Esophagus muscularis mucosa (tissue), 4 donors: ENCODE results near the gene CDC42BPA. TPM values are rescaled to one million over a fixed set of nuclear protein-coding genes. Genes with fewer than 3 reads are reported as not detected.

Experiments used
- DNase-seq: peaks from one replicate; pipeline ENCODE4 v3.0.0-alpha.2; 2017; ENCODE audit errors: extremely low spot score
- H3K27ac ChIP-seq, 4 donors: fragments of 200-600 bp; sonication (generic); replicated peaks in 1 of 4; 1 replicate in 3 of 4; 2 replicates in 1 of 4; pipeline ENCODE4 v1.5.1; 2016 to 2019; ENCODE audit warnings: mild to moderate bottlenecking in 1 of 4
- H3K27me3 ChIP-seq, 4 donors: fragments of 200-600 bp; sonication (generic); one replicate each; pipeline versions ENCODE4 v1.5.1 to v1.6.0; 2016 to 2019
- H3K36me3 ChIP-seq, 4 donors: fragments of 200-600 bp; sonication (generic); one replicate each; pipeline ENCODE4 v1.5.1; 2016 to 2019
- H3K4me1 ChIP-seq, 4 donors: fragments of 200-600 bp; sonication (generic); one replicate each; pipeline ENCODE4 v1.5.1; 2016 to 2019
- H3K4me3 ChIP-seq, 4 donors: fragments of 200-600 bp; sonication (generic); 1 replicate in 2 of 4; 2 replicates in 2 of 4; pipeline ENCODE4 v1.5.1; 2016 to 2019; ENCODE audit warnings: mild to moderate bottlenecking in 4 of 4, moderate library complexity in 1 of 4
- H3K9me3 ChIP-seq, 4 donors: fragments of 200-600 bp; sonication (generic); 1 replicate in 3 of 4; 2 replicates in 1 of 4; pipeline ENCODE4 v1.5.1; 2016 to 2019
- EP300 ChIP-seq: sonication (generic); formaldehyde crosslinking; IDR thresholded peaks from one replicate; pipeline ENCODE4 v1.6.1; 2017; ENCODE audit warnings: antibody characterized with exemption
- POLR2A ChIP-seq: fragments of 450-650 bp; IDR thresholded peaks from one replicate; pipeline ENCODE4 v1.6.1; 2017; ENCODE audit warnings: antibody characterized with exemption, moderate library complexity, mild to moderate bottlenecking, low read depth
- POLR2AphosphoS5 ChIP-seq, 2 donors: sonication (generic); formaldehyde crosslinking; IDR thresholded peaks; one replicate each; pipeline ENCODE4 v1.6.1; 2017; ENCODE audit warnings: antibody characterized with exemption in 2 of 2
- WGBS: methylation state at CpG from one replicate; pipeline ENCODE4 v1.1.5; 2018; 5-methylcytosine and 5-hydroxymethylcytosine counted together
- intact Hi-C: fragments of 100-400 bp; cut with DNase I; formaldehyde crosslinking; loops from one replicate; pipeline ENCODE4 v1.15.1; 2023
- total RNA-seq, 4 donors: library from RNA; depleted of rRNA; stranded (reverse); fragments of >200 nt; gene quantifications; one replicate each; pipeline versions ENCODE4 v1.1.0 to v1.2.1, GENCODE V29; 2016
- TF ChIP-seq, protein P1 (sequence below), 3 experiments: fragments of 200-600 bp in 2 of 3; fragments of 450-650 bp in 1 of 3; sonication (generic) in 2 of 3; IDR thresholded peaks; one replicate each; pipeline ENCODE4 v1.5.1; 2017 to 2019; ENCODE audit warnings: antibody characterized with exemption in 3 of 3, mild to moderate bottlenecking in 2 of 3, moderate library complexity in 1 of 3

The CDC42BPA gene
- total RNA-seq, 4 donors from 2014 or later = 59.5 to 72.2 (median 69.7) TPM

DNA sequence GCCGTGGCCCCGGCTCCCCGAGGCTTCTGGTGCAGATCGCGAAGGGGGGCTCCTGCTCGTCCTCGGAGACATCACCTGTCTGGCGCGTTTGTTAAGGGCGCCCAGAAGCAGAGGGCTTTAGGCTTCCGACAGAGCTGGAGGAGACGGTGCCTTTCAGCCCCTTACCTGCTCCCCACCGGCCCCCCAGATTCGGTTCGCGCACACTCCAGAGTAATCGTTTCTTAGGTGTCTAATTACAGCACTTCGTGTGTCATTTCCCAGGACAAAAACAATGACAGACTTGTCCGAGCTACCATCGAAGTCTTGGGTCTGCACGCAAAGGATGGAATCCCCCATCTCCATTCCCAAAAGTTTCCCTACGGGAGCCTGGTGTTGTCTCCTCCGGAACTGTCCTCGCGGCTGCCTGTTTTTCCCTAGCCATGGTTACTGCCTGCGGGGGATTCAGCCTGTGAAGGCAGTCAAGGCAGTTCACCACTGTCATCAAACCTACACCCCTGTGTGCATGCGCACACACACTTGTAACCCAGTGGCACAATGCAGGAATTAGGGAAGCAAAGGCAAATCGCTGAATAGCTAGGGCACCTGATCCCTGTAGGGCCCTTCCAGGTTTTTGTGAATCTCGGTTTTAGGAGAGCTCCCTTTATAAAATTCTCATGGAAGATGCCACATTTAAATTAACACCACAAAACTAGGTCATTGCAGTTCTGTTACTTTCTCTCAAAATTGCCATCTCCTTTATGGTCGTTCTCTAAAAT, 738 bp upstream of the CDC42BPA start:
- no peaks in the 10 kb centered on the region for H3K36me3 ChIP-seq
- intact Hi-C loops = loop anchor here (10.0 kb wide), 1 partner anchor 116 kb away; no protein-coding TSS in a partner anchor
- DNase-seq = no peak
- peaks cover 5 to 10% (median 8%) of the 10 kb centered on the region in 4 donors for H3K4me1 ChIP-seq
- TF ChIP-seq, protein P1, sequence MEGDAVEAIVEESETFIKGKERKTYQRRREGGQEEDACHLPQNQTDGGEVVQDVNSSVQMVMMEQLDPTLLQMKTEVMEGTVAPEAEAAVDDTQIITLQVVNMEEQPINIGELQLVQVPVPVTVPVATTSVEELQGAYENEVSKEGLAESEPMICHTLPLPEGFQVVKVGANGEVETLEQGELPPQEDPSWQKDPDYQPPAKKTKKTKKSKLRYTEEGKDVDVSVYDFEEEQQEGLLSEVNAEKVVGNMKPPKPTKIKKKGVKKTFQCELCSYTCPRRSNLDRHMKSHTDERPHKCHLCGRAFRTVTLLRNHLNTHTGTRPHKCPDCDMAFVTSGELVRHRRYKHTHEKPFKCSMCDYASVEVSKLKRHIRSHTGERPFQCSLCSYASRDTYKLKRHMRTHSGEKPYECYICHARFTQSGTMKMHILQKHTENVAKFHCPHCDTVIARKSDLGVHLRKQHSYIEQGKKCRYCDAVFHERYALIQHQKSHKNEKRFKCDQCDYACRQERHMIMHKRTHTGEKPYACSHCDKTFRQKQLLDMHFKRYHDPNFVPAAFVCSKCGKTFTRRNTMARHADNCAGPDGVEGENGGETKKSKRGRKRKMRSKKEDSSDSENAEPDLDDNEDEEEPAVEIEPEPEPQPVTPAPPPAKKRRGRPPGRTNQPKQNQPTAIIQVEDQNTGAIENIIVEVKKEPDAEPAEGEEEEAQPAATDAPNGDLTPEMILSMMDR (IDR thresholded peaks at IDR 0.05) = no peak
- TF ChIP-seq POLR2AphosphoS5 (IDR thresholded peaks at IDR 0.05) = peak; percentile 44 to 45
- TF ChIP-seq EP300 = no peak
- TF ChIP-seq POLR2A = no peak
- H3K9me3 ChIP-seq = no peaks in the 10 kb centered on the region
- H3K27ac ChIP-seq = peak overlapping the region; percentile 87 to 98 (median 96)
- H3K4me3 ChIP-seq = peak overlapping the region; percentile 87 to 97 (median 92)
- 14% methylated on average over 16 of the region's 30 CpGs for WGBS
- H3K27me3 ChIP-seq = no peaks in the 10 kb centered on the region

DNA sequence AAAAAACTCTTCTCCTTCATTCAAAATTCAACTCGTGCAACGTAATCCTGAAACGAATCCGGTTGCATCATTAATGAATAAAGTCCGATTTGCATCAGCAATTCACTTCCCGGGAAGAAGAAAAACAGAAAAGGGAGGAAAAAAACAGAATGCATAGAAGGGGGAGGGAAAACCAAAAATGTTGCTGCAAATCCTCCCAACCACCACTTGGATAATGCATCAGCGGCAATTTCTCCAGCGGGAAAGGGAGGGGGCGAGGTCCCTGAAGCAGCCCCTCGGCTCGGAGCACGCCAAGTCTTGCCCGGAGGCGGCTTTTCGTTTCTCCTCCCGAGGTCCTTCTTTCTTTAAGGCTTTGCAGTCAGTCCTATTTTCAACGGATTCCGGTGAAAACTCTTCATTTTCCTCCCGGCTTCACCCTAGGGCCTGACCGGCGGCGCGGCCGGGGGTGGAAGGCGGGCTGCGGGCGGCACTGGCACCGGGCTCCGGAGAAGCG, 723 bp downstream of the CDC42BPA start:
- peak overlapping the region; percentile 87 to 97 (median 92) for H3K4me3 ChIP-seq
- H3K27me3 ChIP-seq = no peaks in the 10 kb centered on the region
- intact Hi-C loops = loop anchor here (10.0 kb wide), 1 partner anchor 117 kb away; no protein-coding TSS in a partner anchor
- DNase-seq = no peak
- TF ChIP-seq POLR2AphosphoS5 (IDR thresholded peaks at IDR 0.05) (peak in 1 of 2 donors; percentile 36), POLR2A (no peak)
- TF ChIP-seq, protein P1 (IDR thresholded peaks at IDR 0.05) = peak in 1 of 3 experiments; percentile 36
- peaks cover 5 to 23% (median 17%) of the 10 kb centered on the region in 4 donors for H3K4me1 ChIP-seq
- no peaks in the 10 kb centered on the region for H3K9me3 ChIP-seq
- WGBS = 1% methylated on average over 19 of the region's 30 CpGs
- no peaks in the 10 kb centered on the region for H3K36me3 ChIP-seq
- H3K27ac ChIP-seq = peak overlapping the region; percentile 87 to 98 (median 96)

DNA sequence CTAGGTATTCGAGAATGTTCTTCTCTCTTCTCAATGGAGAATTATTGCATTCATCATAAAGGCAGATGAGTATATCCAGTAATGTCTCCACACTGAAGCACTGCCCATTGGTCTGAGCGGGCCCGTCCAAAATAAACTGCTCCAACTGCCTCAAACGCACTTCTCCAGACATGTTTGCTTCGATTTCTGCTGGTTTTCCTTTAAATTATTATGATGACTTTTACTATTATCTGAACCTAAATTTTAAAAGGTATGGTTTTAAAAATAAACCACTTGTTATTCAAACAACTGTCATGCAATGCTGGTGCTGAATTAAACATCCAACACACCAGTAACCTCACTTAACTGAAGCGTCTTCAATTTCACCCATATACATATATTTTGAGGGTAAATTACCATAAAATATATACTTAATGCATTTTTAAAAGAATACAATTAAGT, 1.3 kb downstream of the CDC42BPA start:
- H3K4me1 ChIP-seq = peaks cover 8 to 28% (median 21%) of the 10 kb centered on the region in 4 donors
- no peaks in the 10 kb centered on the region for H3K9me3 ChIP-seq
- H3K27me3 ChIP-seq = no peaks in the 10 kb centered on the region
- intact Hi-C loops = loop anchor here (10.0 kb wide), 1 partner anchor 118 kb away; no protein-coding TSS in a partner anchor
- peak overlapping the region; percentile 87 to 97 (median 92) for H3K4me3 ChIP-seq
- no peak for DNase-seq
- peak overlapping the region; percentile 87 to 98 (median 96) for H3K27ac ChIP-seq
- 6% methylated on average over 6 of the region's 6 CpGs for WGBS
- H3K36me3 ChIP-seq = no peaks in the 10 kb centered on the region
- TF ChIP-seq, protein P1 (IDR thresholded peaks at IDR 0.05) = no peak
- TF ChIP-seq POLR2AphosphoS5 (IDR thresholded peaks at IDR 0.05) (no peak), POLR2A (no peak), EP300 (no peak)

DNA sequence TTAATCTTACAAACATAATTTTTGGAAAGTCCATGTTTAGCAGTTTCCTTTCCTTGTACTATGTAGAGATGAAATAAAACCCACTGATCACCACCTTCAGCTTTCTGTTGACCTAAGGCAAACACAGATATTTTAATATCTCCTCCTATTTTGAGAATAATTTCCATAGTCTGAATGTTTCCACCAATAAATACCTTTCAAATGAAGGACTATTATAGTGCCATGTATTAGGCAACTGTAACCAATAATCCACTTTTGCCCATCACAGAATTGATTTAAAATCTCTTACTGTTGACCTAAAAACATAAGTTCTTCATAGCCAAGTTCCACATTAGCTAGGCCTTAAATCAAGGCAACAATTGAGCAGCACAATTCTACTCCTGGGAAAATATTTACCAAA, 1.8 kb downstream of the CDC42BPA start:
- Histone ChIP-seq H3K27ac (peak overlapping the region; percentile 87 to 98 (median 96)), H3K36me3 (no peaks in the 10 kb centered on the region), H3K27me3 (no peaks in the 10 kb centered on the region), H3K4me3 (peak overlapping the region; percentile 87 to 97 (median 92)), H3K4me1 (peaks cover 8 to 30% (median 21%) of the 10 kb centered on the region in 4 donors), H3K9me3 (no peaks in the 10 kb centered on the region)
- DNase-seq = no peak
- TF ChIP-seq EP300 (no peak), POLR2AphosphoS5 (IDR thresholded peaks at IDR 0.05) (no peak), POLR2A (no peak)
- TF ChIP-seq, protein P1 (IDR thresholded peaks at IDR 0.05) = no peak
- intact Hi-C loops = loop anchor here (10.0 kb wide), 1 partner anchor 118 kb away; no protein-coding TSS in a partner anchor
